Measurements from ENCODE around the gene FLII.

Gene FLII

GRCh38 chr17:18241229-18241871 lies 17.2 kb downstream of the FLII start:
- DNase-seq, result no peak

- DNase-seq, result no peak
Observed at GRCh38 chr17:18240449-18240848, 18.1 kb downstream of the FLII start.

GRCh38 chr17:18238299-18238698 lies 20.2 kb downstream of the FLII start:
- DNase-seq, result no peak

GRCh38 chr17:18237461-18237860 lies 21.1 kb downstream of the FLII start:
- DNase-seq, result no peak

- no peak for DNase-seq
Observed at GRCh38 chr17:18236494-18236893, 22.0 kb downstream of the FLII start.

- DNase-seq, result no peak
Observed at GRCh38 chr17:18235743-18236256, 22.7 kb downstream of the FLII start.

GRCh38 chr17:18234853-18235380 lies 23.6 kb downstream of the FLII start:
- no peak for DNase-seq

GRCh38 chr17:18233803-18234518 lies 24.6 kb downstream of the FLII start:
- DNase-seq, result no peak

GRCh38 chr17:18231164-18231563 lies 27.4 kb downstream of the FLII start:
- no peak for DNase-seq

- no peak for DNase-seq
Observed at GRCh38 chr17:18230288-18231141, 28.0 kb downstream of the FLII start.

- no peak for DNase-seq
Observed at GRCh38 chr17:18229771-18230170, 28.8 kb downstream of the FLII start.

- no peak for DNase-seq
Observed at GRCh38 chr17:18229254-18229653, 29.3 kb downstream of the FLII start.

- DNase-seq, result no peak
Observed at GRCh38 chr17:18228176-18228682, 30.3 kb downstream of the FLII start.

- DNase-seq, result no peak
Observed at GRCh38 chr17:18227635-18228034, 30.9 kb downstream of the FLII start.

GRCh38 chr17:18226284-18226945 lies 32.1 kb downstream of the FLII start:
- no peak for DNase-seq

GRCh38 chr17:18225642-18226283 lies 32.8 kb downstream of the FLII start:
- DNase-seq, result no peak

GRCh38 chr17:18225121-18225641 lies 33.4 kb downstream of the FLII start, which contains the start of gene LLGL1:
TSS of gene LLGL1 (plus strand) at chr17:18225635. CDS start at chr17:18225683, 48 bp downstream.
- peak; percentile 95 for DNase-seq

- no peak for DNase-seq
Observed at GRCh38 chr17:18224387-18225120, 34.0 kb downstream of the FLII start.

- DNase-seq, result no peak
Observed at GRCh38 chr17:18224053-18224386, 34.5 kb downstream of the FLII start.

- no peak for DNase-seq
Observed at GRCh38 chr17:18218756-18219415, 39.7 kb downstream of the FLII start.
